Effector CD8-positive, alpha-beta T cell (primary cell): Measurements from ENCODE around the gene ZBTB49.

Experiments used
- DNase-seq: peaks from one replicate; lab custom pipeline; 2025; lab: John Stamatoyannopoulos, UW

ZBTB49 gene

DNA sequence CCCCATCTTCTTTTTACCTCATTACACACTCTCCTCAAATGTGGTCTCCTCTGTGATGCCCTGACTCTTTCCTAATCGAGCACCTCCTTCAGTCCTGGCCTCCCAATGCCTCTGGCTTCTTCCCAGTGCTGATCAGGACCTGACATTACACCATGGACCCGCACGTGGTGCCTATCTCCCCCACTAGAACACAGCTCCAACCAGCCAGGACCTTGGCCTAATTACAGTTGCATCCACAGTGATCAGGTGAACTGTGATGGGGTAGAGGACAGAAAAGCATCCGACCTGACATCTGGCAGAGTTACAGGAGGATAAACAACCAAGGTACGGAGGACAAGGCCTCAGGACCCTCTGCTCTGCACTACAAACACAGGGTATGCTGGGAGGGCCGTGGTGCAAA, 12.5 kb upstream of the ZBTB49 start:
- DNase-seq, result no peak

DNA sequence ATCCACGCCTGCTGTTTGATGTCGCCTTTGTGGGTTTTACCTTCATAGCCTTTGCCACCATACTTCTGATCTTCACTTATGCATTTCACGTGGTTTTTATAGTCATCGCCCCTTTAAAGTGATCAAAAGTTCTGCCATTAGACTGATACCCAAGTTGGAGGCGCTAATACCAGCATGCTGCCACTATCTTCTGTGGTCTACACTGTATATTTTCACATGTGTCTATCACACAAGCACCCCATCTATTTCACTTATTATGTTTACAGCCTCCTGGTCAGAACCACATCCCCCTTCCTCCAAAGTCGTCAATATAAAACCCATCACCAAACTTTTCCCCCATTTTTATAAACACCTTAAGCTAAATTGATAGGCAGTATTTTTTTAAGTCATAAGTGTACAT, 8.3 kb upstream of the ZBTB49 start:
- DNase-seq, result no peak

DNA sequence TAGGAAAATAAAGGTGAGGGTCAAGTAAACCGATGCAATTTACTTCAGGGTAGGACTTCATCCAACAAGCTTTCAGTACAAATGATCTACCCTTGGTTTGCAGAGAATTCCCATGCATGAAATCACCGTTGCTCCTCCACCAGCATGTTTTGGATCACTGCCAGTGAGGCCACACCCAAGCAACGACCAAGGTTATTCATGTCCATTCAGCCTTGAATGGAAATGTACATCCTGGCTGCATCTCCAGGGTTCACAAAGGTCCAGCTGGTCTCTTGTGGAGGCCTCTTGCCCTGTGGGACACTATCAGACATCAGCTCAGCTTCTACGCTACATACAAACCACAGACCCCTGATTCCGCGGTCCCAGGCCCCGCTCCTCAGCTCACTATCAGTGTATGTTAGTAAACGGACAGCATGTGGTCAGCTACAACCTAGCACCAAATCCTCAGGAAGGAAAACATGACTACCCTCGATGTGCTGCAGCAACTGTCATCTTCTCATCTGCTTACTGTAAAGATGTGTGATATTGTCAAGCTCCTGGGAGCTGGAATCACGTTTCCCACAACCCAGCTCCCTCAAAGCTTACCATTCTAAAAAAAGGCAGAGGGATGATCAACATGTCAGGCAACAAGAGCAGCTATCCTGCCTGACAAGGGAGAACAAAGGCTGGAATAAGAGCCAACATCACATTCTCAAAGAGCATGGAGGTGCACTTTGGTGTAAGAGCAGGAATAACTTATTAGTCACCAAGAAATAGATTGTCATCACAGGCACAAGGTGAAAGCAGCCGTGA, 5.0 kb upstream of the ZBTB49 start:
- no peak for DNase-seq

DNA sequence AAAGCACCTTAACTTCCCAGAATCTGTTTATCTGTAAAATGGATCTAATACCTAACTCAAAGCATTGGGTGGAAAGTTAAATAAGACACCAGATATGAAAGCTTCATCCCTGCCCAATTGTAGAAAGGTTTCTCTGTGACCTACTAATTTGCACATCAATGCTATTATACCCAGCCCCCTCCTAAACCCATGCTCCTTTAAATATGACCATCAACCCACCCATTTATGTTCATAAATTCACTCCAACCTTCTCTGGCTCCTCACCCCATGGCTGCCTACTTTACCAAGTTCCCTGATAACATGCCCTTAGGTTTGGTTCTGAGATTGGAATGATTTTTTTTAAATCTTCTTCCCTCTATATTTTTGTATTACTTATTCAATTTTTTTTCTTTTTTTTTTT, 2.0 kb upstream of the ZBTB49 start:
- no peak for DNase-seq

DNA sequence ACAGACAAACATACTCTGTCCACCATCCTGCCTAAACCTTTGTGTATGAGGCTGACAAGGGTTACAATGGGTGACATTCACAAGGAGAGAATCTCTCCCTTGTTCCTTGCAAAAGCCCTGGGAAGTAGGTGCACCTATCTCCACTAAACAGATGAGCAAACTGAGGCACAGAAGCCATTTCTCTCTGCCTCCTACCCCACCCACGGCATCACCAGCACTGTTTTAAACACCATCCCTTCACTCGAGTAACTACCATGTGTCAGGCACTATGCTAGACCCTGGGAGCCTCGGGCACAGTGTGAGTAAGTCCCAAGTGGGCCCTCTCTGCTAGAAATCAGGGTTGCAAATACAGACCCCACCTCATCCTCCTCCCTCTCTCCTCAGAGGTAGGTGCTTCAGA, 996 bp upstream of the ZBTB49 start:
- DNase-seq, result no peak

DNA sequence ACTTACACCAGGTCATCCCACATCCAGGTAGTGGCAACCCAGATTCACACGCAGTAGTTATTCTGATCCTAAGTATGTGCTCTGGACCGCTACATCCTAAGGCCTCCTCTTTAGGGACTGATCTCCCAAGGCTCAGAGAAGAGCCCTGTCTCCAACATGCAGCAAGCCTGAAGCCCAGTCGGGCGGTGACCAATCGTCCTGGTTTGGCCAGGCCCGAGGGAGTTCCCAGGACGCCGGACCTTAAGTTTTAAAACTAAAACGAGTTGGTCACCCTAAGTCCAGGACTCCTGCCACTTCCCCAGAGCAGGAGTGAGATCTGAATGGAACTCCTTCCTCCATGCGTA, 482 bp upstream of the ZBTB49 start:
- no peak for DNase-seq

DNA sequence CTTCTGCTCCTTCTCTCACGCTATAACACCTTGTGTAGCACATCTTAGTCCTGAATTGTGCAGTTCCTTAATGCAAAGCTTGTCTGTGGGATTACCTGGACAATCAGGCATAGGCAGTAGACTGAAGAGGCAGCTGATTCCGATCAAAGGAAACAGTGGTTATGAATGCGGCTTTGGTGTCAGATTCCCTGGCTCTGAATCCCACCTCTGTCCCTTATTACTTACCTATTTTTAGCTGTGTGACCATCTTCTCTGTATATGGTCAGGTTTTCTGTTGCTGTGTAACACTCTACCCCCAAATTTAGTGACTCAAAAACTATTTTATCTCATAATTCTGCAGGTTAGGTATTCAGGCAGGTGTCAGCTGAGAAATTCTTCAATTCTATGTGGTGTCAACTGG, 3.2 kb downstream of the ZBTB49 start:
- DNase-seq, result no peak

DNA sequence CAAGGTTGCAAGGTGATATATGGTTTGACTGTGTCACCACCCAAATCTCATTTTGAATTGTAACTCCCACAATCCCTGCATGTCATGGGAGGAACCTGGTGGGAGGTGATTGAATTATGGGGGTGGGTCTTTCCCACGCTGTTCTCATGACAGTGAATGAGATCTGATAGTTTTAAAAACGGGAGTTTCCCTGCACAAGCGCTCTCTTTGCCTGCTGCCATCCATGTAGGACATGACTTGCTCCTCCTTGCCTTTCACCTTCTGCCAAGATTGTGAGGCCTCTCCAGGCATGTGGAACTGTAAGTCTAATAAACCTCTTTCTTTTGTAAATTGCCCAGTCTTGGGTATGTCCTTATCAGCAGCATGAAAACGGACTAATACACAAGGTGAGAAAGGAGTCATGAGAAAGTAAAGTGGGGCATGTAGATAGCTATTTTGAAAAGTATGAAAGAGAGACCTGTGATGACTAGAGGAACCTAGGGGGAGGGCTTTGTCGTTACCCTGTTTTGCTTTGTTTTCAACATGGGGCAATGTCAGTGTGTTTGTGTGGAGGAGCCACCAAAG, 6.3 kb downstream of the ZBTB49 start:
- DNase-seq, result no peak

DNA sequence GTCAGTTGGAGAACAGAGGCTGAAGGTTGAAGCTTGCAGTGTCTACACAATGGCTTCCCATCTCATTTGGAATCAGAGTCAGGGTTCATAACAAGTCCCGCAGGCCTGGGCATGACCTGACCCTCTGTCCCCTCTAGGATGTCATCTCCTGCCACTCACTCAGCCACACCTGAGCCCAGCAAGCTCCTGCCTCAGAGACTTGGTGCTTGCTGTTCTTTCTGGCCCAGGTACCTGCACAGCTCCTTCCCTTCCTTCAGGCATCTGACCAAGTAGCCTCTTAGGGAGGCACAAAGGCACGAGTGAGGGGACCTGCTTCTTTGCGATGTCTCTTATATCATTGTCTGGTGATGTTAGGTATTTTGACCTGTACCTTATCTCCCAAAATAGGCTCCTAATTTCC, 9.0 kb downstream of the ZBTB49 start:
- DNase-seq, result no peak

DNA sequence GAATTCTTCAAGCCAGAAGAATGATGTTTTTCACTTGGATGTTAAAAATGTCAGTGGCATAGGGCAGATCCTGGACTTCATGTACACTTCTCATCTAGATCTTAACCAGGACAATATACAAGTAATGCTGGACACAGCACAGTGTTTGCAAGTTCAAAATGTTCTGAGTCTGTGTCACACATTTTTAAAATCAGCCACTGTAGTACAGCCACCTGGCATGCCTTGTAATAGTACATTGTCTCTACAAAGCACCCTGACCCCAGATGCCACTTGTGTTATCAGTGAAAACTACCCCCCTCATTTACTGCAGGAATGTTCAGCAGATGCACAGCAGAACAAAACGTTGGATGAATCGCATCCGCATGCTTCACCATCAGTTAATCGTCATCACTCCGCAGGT, 11.9 kb downstream of the ZBTB49 start:
- DNase-seq, result no peak

DNA sequence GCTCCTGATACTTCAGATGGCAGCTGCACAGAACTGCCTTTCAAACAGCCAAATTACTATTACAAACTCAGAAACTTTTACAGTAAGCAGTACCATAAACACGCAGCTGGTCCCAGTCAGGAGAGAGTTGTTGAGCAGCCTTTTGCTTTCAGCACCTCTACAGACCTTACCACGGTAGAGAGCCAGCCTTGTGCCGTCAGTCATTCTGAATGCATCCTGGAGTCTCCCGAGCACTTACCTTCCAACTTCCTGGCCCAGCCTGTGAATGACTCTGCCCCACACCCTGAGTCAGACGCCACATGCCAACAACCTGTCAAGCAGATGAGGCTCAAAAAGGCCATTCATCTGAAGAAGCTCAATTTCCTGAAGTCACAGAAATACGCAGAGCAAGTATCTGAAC, 12.4 kb downstream of the ZBTB49 start:
- no peak for DNase-seq

DNA sequence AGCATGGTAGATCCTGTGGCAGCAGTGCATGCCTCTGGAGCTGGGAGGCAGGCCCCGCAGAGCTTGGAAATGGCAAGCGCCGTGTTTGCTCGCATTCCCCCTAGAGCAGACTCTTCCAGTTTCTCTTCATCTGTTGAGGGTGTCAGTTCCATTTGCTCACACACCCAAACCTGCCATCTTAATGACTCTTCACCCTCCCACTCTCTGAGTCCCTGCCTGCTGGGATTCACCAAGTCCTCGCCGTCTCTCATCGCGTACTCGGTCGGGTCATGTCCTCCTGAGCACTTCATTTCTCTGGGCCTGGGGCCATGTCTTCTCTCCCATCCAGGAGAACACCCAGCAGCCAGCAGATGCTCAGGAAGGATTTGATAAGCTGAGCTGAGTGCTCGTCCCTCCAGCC, 16.9 kb downstream of the ZBTB49 start:
- no peak for DNase-seq

DNA sequence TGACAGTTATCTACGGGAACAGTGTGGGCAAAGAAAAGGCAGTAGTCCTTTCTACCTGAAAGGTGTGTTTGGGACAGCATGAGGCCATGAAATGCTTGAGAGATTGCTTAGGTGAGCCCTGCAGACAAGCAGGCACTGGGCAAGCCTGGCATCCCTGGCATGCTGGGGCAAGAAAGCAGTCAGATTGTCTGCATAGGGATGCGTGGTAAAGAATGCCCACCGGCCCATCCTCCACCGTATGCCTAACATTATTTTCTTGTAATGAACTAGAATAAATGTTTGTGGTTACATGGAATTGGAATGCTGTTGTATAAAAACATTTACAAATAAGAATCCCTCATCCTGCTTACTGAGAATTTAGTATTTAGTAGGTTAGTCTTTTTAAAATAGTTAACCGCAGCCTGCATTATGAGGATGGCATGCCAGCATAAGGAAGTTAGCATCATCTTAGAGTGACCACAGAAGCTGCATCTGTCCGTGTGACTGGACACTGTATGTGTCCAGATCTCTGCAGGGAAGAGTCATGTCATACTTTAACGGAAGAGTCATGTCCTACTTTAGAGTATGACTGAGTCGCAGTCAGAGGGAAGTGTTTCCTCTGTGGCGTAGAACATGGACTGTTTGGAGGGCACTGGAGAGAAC, 18.9 kb downstream of the ZBTB49 start:
- DNase-seq, result no peak

DNA sequence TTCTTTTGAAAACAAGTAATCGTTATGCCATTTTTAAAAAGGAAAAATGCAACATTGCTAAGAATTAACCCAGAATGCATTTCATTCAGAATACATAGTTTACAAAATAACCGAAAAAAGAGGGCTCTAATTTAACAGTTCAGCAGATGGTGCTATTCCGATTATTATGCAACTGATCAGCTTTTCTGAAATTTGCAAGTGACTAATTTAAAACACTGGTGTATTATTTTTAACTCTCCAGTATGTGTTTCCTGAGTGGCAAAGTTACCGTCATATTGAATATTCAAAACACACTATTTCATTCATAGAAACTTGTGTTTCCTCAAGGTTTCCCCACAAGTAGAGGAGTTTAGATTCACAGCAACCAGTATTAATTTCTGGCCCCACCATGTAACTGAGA, 21.1 kb downstream of the ZBTB49 start:
- no peak for DNase-seq

DNA sequence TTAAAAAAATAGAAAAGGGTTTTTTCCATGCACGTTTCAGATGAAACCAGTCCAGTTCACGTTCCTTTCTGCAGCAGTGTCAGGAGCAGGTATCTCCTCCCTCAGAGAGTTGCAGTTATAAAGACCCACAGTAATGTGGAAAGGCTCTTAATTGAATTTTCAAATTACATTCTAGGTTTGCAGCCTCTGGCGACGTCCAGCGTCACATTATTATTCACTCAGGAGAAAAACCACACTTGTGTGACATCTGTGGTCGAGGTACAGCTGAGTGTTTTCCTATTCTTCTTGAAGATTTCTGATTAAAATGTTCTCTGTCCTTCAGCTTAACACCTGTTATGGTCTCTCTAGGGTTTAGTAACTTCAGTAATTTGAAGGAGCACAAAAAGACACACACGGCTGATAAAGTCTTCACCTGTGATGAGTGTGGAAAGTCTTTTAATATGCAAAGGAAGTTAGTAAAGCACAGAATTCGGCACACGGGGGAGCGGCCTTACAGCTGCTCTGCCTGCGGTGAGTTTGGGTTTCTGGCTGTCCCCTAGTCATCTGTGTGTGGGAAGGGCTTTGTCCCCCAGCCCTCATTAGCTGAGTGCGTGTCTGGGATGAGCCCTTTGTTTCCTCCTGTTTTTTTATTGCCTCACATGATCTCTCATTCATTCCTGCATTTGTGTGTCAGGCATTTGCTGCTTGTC, 25.6 kb downstream of the ZBTB49 start:
- no peak for DNase-seq

DNA sequence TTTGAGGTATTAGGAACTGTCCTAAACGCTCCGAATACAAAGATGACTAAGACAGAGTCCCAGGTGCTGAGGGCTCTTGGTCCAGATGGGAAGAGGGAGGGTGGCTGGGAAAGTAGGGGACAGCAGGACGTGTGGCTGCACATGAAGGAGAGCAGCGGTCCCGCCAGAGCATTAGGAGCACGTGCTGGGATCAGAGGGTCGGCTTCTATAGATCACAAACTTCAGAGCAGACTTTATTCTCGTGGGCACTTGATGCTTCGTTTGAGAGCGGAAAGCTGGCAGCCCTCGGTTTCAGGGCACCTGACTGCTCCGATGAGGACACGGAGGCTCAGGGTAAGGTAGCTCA, 26.1 kb downstream of the ZBTB49 start:
- DNase-seq, result no peak

DNA sequence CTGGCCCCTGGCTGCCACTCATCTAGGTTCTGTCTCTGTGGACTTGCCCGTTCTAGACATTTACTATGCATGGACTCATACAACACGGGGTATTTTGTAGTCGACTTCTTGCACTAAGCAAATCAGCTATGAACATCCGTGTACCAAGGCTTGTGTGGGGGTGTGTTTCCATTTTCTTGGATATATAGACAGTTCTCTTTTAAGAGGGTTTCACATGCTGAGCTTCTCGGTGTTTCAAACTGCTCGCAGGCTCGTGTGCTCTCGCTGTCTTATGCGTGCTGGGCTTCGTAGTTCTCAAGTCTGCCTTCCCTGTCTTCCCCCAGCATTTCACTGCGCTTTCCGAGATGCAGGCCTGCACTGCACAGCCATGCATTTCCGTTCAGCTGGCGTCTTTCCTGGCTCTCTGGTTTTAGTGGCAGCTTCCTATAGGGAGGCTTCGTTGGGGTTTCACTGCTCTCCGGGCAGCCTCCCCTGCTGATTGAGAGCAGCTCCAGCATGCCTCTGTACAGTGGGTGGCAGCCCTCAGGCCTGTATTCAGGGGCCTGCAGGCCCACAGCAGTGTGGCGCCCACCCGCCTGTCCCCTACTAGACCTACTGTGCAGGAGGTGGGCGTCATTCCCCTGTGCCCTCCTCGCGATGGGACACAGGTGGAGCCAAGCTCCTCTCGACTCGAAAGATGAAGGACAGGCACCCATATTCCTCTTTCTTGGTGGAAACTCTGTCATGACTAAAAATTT, 27.6 kb downstream of the ZBTB49 start:
- DNase-seq, result no peak

DNA sequence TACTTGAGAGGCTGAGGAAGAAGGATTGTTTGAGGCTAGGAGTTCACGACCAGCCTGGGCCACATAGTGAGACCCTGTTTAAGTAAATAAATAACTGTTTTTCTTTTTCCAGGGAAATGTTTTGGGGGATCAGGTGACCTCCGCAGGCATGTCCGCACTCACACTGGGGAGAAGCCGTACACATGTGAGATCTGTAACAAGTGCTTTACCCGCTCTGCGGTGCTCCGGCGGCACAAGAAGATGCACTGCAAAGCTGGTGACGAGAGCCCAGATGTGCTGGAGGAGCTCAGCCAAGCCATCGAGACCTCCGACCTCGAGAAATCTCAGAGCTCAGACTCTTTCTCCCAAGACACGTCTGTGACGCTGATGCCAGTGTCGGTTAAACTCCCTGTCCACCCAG, 30.5 kb downstream of the ZBTB49 start:
- DNase-seq, result no peak

DNA sequence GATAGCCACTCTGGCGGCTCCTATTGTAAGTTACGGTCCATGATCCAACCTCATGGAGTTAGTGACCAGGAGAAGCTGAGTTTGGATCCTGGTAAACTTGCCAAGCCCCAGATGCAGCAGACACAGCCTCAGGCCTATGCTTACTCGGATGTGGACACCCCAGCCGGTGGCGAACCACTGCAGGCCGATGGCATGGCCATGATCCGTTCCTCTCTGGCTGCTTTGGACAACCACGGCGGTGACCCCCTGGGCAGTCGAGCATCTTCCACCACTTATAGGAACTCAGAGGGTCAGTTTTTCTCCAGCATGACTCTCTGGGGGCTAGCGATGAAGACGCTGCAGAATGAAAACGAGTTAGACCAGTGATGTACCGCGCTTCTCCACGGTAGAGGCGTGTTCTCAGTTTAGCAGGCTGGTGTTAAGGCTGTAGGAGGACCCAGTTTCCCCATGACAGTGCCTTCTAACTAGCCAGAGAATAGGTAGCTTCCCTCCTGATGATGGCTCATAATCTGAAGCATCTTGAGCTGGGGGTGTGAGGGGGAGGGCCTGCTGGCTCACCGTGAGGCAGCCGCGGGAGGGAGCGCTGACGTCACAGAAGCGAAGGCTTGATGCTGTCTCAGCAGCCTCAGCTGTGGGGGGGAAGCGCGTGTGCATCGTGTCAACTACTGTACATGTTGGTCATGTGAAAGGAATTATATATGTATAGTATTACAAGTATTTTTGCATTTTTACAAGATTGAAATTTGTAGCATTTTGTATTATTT, 31.1 kb downstream of the ZBTB49 start:
- no peak for DNase-seq

DNA sequence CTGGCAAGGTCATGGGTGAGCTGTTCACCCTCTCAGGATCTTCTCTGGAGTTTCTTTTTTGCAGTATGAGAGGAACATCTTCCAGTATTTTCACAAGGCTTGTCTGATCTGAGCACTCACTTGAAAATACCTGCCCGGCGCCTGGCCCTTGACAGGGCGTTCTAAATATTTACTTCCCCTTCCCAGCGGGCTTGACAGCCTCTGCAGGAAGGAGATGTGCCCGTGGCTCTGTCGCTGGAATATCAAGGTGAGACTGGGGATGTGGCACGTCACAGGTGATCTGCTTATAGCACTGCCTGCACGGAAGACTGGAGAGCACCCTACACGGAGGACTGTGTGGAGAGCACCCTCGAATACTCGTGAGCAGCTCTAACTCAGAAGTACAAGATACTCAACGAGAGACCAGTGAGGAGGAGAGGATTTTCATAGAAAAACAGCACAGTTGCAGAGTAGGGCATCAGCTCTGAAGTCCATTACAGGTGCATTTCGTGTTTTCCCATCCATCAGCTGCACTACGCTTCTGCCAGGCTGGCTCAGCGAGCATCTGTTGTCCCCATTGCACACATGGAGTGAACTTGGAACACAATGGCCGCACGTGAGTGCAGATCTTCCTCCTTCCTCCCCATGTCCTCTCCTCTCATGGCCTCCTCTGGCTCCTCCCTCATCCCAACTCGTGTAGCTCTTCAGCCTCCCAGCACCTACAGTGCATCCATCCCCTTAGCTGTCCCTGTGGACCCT, 32.1 kb downstream of the ZBTB49 start:
- DNase-seq, result no peak
